GM21515 (cell line): ENCODE measurements around the gene SGMS2.
"Not testable (repeated sequence)": the region's sequence is repeated elsewhere in the genome, so short reads cannot be mapped to it uniquely, and the experiment has no call there.

Experiments
- ATAC-seq: cut with Tn5 transposase; IDR thresholded peaks from one replicate; pipeline ENCODE4 v1.9.1; 2021; ENCODE audit not compliant: unreplicated experiment

Gene SGMS2

DNA sequence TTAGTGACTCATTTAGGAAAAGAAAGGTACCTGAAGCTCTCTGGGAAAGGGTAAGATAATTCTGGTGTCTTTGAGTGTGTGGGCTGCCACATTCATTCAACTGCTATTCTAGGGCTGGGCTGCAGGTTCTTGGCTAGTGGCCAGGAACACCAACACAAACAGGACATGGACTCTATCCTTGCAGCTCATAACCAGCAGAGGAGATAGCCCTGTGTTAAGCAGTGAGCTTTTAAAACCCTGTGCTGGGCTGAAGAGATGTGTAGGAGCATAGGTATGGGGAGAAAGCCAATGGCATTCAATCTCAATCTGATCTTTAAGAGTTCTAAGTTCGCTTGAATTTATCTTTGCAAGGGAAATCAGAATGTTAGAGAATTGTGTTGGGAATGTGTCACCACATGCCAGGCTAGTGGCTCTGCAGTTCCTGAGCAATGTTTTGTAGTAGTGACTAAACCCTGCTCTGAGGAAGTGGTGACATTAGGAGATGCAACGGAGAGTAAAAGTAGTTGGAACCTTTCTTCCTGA lies 39.2 kb downstream of the SGMS2 start:
- no peak for ATAC-seq

DNA sequence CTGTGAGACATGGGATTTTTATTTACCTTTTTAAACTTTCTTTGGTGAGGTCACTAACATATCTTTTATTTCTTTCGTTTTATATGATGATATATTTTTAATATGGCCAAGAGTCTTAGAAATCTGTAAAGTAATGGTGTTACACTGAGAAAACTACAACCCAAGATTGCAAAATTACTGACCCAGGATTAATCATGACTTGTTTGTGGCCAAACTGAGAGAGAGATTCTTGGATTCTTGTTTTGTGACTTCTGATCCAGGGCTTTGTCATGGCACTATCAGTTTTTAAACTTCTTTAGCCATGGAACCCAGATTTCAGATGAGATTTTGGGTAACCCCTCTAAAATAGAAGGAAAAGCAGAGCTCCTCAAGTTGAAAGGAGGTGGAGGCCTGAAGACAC lies 42.0 kb downstream of the SGMS2 start:
- no peak for ATAC-seq

DNA sequence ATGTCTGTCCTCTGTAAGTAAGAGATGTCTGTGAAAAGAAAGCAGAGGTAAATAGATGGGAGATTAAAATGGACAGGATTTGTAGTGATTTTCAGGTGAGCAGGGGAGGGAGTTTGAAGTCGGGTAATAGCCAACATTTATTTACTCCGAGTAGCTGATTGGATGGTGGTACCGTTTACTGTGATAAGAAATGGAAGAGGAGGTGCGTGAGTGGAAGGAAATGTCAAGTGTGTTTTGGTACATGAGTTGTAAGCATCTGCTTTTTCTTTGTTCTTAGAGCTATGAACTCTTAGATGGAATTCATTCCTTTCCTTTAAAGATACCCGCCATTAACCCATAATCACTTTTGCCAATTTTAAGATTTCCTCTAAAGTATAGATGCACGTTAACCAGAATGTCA lies 45.5 kb downstream of the SGMS2 start:
- no peak for ATAC-seq

DNA sequence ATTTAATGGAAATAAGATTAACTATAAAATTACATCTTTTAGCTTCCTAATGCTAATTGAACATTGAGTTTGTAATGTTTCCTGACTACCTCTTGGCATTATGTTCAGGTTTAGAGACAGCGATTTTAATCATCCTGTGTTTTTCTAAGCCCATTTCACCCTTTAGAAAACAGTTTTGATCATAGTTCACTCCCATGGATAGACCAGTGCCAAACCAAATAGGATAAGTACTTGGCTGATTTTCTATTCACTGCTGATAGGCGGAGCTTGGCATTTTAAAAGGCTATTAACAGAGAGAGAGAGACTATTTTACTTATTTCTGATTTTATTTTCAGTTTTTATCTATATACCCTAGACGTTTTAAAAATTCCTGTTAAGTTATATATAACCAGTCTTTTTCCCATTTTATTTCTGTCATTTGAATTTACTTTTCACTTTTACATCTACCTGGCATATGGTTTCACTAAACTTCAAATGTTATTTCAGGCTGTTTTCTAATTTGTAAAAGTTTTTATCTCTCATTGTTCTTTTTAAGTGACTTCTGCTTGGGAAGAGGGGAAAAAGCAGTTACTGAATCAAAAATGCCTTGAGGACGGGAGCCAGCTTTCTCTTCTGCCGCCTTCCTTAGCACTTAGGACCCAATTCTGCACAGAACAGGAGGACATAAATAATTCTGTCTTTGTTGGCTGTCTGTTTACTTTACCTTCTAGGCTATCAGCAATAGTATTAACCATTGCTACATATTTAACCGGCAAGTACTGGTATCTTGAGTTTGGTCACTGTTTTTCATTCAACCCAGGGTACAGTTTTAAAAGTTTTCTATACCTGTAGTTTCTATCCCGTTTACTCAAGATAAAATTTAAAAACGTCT lies 46.4 kb downstream of the SGMS2 start:
- no peak for ATAC-seq

DNA sequence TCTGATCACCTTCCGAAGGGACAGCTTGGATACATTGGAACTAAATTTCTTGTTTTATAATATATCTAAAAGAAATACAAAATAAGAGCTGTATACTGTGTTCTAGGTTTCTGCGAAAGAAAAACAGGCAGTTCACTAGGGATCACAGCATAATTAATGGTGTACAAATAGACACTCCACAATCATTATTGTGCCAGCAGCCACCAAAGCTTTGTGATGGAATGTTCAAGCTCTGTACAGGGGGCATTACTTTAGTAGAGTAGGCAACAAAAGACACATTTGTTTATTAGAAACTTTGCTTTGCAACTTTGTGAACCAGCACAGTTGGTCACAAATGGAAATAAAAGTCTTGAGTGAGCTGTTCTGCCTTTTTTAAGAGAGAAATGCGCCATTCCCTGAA lies 49.3 kb downstream of the SGMS2 start:
- no peak for ATAC-seq

DNA sequence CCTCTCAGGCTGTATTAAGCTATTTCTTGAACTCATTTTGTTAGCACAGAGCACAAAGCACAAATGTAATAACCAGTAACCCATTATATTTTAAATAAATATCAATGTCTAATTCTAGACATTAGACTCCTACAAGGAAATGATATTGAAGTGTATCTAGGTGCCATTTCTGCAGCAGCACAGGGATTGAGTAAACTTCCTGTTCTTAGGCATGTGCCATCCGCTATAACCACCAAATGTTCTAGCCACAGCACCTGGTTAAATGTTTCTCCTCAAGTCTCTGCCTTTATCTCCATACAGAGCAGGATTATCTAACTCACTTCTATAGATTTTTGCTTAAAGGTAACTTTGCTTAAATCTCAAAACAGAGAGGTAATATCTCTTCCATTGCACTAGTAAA lies 51.4 kb downstream of the SGMS2 start:
- no peak for ATAC-seq

DNA sequence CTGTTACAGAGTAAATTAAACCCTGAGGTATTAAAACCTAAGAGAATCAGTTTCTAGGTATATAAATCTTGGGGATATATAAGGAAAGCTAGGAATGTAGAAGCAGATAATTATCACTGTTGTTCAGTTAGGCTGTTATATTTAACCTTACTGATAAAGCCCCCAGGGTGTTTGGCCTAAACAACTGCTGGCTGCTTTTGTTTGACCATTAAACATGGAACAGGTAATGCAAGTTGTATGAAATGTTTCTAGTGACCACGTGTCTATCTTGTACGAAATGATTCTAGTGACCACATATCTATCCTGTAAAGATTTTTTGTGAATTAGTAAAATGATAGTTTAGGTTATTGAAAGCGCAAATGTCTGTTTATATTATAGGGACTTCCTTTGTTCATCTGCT lies 52.6 kb downstream of the SGMS2 start:
- ATAC-seq: no peak

DNA sequence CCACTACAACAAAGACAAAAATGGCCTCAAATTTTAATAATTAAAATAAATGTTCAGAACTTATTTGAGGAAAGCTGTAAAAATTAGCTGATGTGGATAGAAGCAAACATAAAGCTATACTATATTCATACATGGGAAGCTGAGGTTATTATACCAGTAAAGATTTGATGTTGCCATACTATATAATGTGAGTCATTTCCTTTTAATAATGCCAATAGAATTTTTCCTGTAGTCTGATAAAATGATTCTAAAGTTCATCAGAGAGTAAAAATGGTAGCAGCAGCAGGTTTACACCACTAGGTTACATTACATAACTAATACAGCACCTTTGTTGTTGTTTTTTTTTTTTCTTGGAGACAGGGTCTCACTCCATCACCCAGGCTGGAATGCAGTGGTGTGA lies 61.1 kb downstream of the SGMS2 start:
- no peak for ATAC-seq

DNA sequence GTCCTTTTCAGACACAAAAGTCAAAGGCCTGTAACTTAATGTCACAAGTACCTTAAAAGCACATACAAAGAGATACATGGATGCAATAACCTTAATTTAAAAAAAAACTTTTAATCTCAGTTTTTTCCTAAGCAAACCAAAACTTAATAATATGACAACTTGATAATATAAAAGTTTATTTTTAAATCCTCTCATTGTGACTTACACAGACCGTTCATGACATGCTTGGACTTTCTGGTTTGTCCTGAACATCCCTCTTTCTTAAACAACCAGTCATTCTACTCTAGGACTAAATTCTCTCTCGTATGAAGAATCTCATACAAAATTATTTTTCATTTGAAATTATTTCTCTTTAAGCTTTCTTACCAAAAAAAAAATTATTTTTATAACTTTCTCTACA lies 63.5 kb downstream of the SGMS2 start:
- ATAC-seq: no peak

DNA sequence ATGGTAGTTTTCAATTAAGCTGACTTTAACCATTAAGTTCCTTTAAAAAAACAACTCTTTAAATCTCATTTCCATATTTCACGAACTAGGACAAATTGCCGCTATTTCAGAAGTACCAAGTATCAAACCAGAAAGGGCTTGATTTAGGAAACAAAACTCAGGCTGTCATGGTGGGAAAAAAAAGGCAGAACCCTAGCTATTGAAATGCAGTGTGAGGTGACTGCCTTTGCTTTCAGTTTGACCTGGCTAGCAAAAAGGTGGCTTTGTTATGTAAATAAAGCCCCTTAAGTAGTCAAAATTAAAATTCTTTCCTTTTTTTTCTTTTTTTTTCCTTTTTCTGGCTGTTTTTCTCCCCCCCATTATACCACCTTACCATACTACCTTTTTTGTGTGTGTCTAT lies 66.0 kb downstream of the SGMS2 start:
- no peak for ATAC-seq

DNA sequence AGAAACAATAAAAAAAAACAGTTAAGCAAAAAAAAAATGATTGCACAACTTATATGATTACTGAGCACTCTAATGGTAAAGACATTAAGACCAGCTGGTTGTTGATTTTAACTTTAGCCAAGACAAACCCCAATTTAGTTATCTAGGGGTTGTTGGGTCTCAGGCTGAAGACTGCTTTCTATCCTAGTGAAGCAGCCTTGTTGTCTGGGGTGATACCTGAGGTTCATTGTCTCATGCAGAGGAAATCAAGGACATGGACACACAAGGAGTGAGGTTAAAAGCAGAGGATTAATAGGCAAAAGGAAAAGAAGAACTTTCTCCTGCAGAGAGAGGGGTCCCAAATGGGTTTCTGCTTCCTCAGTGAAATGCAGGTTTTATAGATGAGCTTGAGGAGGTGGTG lies 66.6 kb downstream of the SGMS2 start:
- no peak for ATAC-seq

DNA sequence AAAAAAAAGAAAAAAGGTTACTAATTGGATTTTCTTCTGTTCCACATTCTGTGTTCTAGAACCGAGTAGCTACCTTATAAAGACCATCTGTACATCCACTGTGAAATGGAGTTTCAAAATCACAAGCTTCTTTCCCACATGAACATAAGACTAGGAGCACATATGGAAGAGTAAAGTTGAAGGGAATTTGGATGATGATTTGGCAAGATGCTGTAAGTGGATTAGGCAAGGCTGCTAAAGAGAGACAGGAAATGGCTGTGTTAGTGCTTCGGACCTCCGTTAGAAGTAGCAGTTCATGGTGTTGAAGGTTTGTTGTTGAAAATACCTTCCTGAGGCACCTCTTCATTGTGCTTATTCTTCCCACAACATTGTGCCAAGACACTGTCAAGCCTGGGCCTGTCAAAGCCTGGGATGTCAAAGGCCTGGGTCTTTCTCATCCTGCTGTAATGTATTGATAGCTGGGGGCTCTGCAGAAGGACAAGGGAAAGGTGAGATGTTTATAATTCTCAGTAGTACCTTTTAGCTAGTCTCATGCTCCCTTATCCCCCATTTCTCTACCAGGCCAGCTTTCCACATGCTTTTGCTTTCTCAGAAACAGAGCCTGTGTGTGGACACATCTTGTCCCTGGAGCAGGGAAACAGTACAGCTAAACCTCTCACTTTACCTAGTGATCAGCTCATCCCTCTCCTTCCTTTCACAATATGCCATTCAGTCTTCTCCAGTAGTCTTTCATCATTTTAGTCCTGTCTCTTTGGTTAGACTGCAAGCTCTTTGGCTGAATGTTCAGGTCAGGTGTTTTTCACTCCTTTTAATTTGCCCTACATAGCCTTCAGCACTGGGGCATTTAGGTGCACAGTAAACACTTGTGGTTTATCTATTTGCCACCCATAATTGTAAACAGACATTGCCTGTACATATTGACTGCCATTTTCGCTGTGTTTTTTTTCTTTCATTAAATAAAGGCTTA lies 68.7 kb downstream of the SGMS2 start:
- ATAC-seq: no peak

DNA sequence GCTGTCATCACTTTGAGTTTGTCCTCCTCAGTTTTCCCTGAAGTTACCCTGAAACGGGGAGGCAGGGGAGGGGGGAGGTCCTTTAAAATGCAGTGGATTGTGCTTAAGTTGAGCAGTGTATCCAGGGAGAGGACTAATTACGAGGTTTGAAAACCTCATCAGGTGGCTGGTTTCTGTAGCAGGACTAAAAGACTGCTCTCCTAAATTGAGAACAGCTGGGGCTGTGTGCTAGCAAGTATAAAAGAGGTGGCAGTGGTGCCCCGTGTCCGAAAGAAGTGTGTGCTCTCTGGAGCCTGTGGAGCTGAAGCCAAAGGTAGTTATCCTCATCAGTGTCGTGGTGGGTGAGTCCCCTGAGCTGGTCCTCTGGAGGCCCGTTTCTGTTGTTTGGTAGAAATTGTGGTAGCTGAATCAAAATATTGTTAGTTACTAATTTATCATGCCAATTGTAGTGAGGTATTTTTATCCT lies 69.4 kb downstream of the SGMS2 start:
- no peak for ATAC-seq

DNA sequence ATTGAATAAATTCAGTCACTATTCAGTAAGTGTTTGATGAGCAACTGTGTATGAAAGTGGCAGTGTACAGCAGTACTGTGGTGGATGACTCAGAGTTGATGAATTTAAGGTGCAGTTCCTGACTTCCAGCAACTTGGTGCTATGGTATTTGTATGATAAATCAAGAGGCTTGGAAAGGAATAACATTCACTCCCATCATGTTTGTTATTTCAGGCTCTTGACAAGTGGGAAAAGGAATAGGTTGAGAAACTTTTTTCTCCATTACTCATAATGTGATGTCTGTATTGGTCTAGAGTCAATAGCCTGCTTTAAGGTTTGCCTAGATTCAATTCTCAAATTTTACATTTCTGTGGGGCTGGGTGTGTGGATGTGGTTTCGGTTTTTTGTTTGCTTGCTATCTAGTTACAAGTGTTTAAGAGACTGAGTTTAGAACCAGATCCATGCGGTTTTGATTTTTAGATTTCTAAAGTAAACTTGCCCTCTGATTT lies 71.5 kb downstream of the SGMS2 start:
- no peak for ATAC-seq

DNA sequence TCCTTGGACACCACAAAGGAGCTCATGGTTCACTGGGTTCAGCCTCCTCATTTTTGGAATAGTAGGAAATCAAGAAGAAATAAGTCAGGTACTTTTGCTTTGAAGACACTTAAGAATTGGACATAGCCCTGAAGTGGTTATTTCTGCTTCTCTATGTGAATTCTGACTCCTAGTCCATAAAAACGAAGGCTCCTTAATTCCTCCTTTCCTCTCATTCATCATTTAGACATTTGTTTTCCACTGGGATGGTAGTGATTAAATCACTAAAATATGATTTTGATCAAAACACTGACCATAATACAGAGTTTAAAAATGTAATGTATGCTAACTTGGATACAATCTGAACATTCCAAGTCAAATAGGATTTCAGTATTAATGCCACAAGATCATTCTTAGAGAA lies 71.9 kb downstream of the SGMS2 start:
- no peak for ATAC-seq

DNA sequence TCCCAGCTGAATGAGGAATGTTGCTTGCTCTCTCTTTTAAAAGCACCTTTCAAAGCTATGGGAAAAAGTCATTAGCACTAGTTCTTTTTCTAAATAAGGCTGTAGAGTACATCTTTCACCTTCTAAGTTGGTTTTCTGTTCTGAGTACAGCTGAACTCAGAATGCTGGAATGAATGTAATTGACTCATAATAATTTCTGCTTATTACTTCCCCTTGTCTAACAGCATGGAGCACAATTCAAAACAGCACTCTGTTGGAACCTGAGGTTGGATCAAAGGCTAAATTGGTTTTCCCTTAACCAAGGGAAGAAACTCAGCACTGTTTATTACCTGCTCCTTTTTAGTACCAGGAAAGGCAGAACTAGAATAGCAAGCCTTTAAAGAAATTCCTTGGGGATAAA lies 73.1 kb downstream of the SGMS2 start:
- ATAC-seq: no peak

DNA sequence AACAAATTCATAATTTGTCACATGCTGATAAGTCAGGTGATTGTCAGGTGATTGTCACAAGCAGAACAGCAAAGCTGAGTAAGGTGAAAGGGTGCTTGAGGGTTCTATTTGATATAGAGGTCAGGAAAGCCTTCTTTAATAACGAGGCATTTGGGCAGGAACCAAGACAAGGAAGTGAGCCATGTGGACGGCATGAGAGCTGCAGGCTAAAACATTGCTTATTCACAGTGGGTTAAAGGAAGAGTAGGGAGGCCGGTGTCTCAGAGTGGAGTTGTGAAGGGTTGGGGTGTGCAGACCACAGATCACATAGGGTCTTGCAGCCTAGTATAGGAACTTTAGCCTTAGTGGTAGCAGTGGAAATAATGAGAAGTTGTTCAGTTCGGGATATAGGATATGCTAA lies 75.3 kb downstream of the SGMS2 start:
- ATAC-seq: no peak

DNA sequence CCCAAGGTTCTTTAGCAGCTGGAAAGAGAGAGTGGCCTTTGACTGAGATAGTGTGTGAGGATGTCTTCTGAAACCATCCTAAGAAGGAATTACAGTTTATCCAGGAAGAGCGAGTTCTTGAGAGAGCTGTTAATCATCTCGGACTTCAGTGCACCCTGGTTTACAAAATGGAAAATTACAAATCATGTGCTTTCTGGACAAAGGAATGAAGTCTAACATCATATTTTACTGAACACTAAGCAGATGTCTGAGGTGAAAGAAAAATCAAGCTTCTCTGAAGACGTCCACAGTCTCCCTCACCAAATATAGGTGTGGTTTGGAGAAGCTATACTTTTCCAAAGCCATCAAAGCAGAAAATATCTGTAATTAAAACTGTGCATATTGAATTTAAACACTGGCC lies 75.8 kb downstream of the SGMS2 start:
- ATAC-seq: no peak

DNA sequence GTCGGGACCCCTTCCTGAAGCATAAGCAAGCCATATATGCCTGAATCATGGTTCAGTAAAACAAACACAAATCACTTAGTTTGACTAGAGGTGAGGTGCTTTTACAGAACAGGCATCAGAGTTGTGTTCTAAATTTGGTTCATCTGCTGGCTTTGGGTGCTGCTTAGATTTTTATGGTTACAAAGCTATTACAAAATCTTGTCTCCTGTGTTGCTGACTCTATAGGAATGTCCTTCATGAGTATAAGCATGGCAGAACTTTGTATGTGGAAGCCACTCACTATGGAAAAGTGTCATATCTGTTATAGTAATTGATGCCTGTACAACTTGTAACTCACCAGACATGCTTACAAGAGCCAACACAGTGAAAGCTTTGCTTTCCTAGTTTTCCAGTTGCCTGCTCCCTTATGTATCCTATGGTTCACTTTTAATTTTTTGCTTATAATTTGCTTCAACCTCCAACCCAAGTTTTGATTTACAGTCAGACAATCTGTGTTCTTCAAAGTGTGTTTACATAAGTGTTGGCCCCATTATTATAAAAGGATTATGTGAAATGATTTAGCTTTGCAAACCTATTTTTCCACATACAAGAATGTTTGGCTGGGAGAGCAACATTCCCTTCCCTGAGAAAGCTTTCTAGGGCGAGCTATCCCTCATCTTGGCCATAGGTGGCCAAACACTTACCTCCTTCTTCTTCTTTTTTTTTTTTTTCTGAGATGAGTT lies 76.6 kb downstream of the SGMS2 start:
- ATAC-seq: no peak

DNA sequence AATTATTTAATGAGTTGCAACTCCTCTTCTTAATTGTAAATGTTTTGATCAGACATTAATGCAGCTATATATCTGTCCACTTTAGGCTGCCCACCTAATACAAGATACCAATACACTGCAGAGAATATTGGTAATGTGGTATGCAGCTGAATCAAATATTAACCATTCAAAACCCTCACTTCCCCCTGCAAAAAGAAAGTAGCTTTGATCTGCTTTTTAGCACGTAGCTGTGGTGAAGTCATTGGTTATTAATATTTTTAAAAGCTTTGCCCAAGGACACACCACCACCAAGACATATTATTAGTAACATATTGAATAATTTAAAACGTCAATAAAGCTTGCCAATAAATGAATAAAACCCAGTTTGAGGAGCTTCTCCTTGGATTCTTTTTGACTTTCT lies 78.0 kb downstream of the SGMS2 start:
- peak; percentile 66 for ATAC-seq

DNA sequence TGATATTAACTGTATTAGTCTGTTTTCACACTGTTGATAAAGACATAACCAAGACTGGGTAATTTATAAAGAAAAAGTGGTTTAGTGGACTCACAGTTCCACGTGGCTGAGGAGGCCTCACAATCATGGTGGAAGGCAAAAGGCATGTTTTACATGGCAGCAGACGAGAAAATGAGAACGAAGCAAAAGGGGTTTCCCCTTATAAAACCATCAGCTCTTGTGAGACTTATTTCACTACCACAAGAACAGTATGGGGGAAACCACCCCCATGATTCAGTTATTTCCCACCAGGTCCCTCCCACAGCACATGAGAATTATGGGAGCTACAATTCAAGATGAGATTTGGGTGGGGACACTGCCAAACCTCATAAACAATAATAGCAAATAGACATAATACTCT lies 80.3 kb downstream of the SGMS2 start:
- ATAC-seq: not testable (repeated sequence)
